K562 (cell line): ENCODE results near the gene MYO5C. TPM values are rescaled to one million over a fixed set of nuclear protein-coding genes. Genes with fewer than 3 reads are reported as not detected.
"Not testable (repeated sequence)": the region's sequence is repeated elsewhere in the genome, so short reads cannot be mapped to it uniquely, and the experiment has no call there.

Experiments used
- ATAC-seq: fragments of 200-7000 bp; cut with Tn5 transposase; 3 replicates; pipeline ENCODE4 v1.9.1; 2020; ENCODE audit warnings: moderate library complexity
- BruUV-seq: library from RNA; stranded (reverse); fragments of 400-500 nt; replicated peaks from 2 replicates; lab custom pipeline; 2021; lab: Mats Ljungman, UMichigan
- CTCF ChIA-PET: fragments of 300-600 bp; formaldehyde crosslinking; extraction: SDS; loops from one replicate; lab custom pipeline; 2021; ENCODE audit warnings: low intra/inter-chr PET ratio; lab: Yijun Ruan, JAX
- POLR2A ChIA-PET: fragments of 300-600, 350-650 bp; sonication (Branson Sonifier 250); formaldehyde crosslinking; extraction: SDS; loops from one replicate; lab custom pipeline; 2021; ENCODE audit warnings: antibody characterized with exemption, inconsistent platforms; lab: Yijun Ruan, JAX
- DNase-seq, 4 experiments: peaks; one replicate each; pipeline versions ENCODE4 v3.0.0 to v3.0.0-alpha.2; 2011 to 2018; ENCODE audit warnings: low spot score in 3 of 4, mixed read lengths in 3 of 4; ENCODE audit errors: extremely low read depth in 1 of 4
- FAIRE-seq: peaks from 2 replicates; lab custom pipeline; 2011; peaks lifted over from hg19 to GRCh38; lab: Jason Lieb, UNC
- H2AFZ ChIP-seq: 2 replicates; pipeline ENCODE4 v1.6.0; 2011; ENCODE audit warnings: low read depth, low read length, control low read depth, inconsistent platforms
- H3K27ac ChIP-seq: fragments of 200-600 bp; 3 replicates; pipeline ENCODE4 v1.8.0; 2011; ENCODE audit warnings: low read depth, mild to moderate bottlenecking, control low read depth, inconsistent platforms, low read length, moderate library complexity, mixed read lengths; ENCODE audit errors: extremely low read depth
- H3K27me3 ChIP-seq, 2 experiments: fragments of 300-600 bp in 1 of 2; 2 replicates in 1 of 2; 3 replicates in 1 of 2; pipeline versions ENCODE4 v1.6.0 to v1.8.0; 2011; ENCODE audit warnings: inconsistent platforms in 2 of 2, low read length in 2 of 2, mild to moderate bottlenecking in 1 of 2, mixed read lengths in 1 of 2, moderate library complexity in 1 of 2; ENCODE audit not compliant: control insufficient read depth in 2 of 2, insufficient read depth in 2 of 2
- H3K36me3 ChIP-seq: fragments of 300-600 bp; 3 replicates; pipeline ENCODE4 v1.8.0; 2011; ENCODE audit warnings: mild to moderate bottlenecking, low read length, inconsistent platforms; ENCODE audit not compliant: control insufficient read depth, insufficient read depth
- H3K4me1 ChIP-seq, 2 experiments: fragments of 200-600 bp in 1 of 2; replicated peaks in 1 of 2; 2 replicates in 1 of 2; 3 replicates in 1 of 2; pipeline versions ENCODE4 v1.5.1 to v1.8.0; 2011; ENCODE audit warnings: inconsistent platforms in 2 of 2, low read length in 2 of 2, mild to moderate bottlenecking in 1 of 2, mixed read lengths in 1 of 2, moderate library complexity in 1 of 2; ENCODE audit not compliant: control insufficient read depth in 2 of 2, insufficient read depth in 2 of 2
- H3K4me2 ChIP-seq: 2 replicates; pipeline ENCODE4 v1.6.1; 2011; ENCODE audit warnings: low read length, control low read depth, inconsistent platforms, mixed read lengths; ENCODE audit not compliant: insufficient read depth
- H3K4me3 ChIP-seq: fragments of 200-600 bp; sonication (generic), shearing (Covaris generic); 2 replicates; pipeline ENCODE4 v1.5.1; 2016; ENCODE audit warnings: control low read depth, inconsistent platforms
- H3K79me2 ChIP-seq: fragments of 200-600 bp; 3 replicates; pipeline ENCODE4 v1.8.0; 2011; ENCODE audit warnings: low read length, inconsistent platforms; ENCODE audit not compliant: control insufficient read depth, insufficient read depth
- H3K9ac ChIP-seq, 2 experiments: 2 replicates each; pipeline versions ENCODE4 v1.6.0 to v1.6.1; 2011; ENCODE audit warnings: low read depth in 2 of 2, low read length in 2 of 2, control low read depth in 1 of 2, inconsistent platforms in 1 of 2, mild to moderate bottlenecking in 1 of 2, mixed read lengths in 1 of 2; ENCODE audit not compliant: insufficient read depth in 1 of 2
- H3K9me1 ChIP-seq: one replicate; pipeline ENCODE4 v1.6.0; 2011; ENCODE audit warnings: inconsistent platforms, mild to moderate bottlenecking, low read length, moderate library complexity; ENCODE audit not compliant: control insufficient read depth, insufficient read depth
- H3K9me3 ChIP-seq: replicated peaks from 2 replicates; pipeline ENCODE4 v1.5.1; 2011; ENCODE audit warnings: low read depth, low read length, inconsistent platforms; ENCODE audit not compliant: control insufficient read depth, insufficient read depth
- H4K20me1 ChIP-seq: replicated peaks from 2 replicates; pipeline ENCODE4 v1.6.1; 2011; ENCODE audit warnings: low read length, inconsistent platforms, mixed read lengths; ENCODE audit not compliant: control insufficient read depth, insufficient read depth
- ARNT ChIP-seq, 2 experiments: fragments of 450-650 bp; IDR thresholded peaks; 2 replicates each; pipeline ENCODE4 v1.6.1; 2016; ENCODE audit warnings: mild to moderate bottlenecking in 1 of 2
- CEBPB ChIP-seq: fragments of 450-650 bp; IDR thresholded peaks from 2 replicates; pipeline ENCODE4 v1.6.1; 2016; ENCODE audit warnings: missing genetic modification characterization, missing compliant biosample characterization
- DACH1 ChIP-seq: fragments of 450-650 bp; IDR thresholded peaks from 2 replicates; pipeline ENCODE4 v1.6.1; 2018; ENCODE audit not compliant: partially characterized antibody
- EZH2 ChIP-seq: IDR thresholded peaks from 2 replicates; pipeline ENCODE4 v1.6.1; 2012; ENCODE audit warnings: low read depth, mild to moderate bottlenecking, inconsistent platforms, low read length, borderline replicate concordance
- KDM2B ChIP-seq: fragments of 250-450 bp; sonication (Bioruptor Pico); IDR thresholded peaks from 2 replicates; pipeline ENCODE4 v1.8.0; 2021; ENCODE audit warnings: mild to moderate bottlenecking, moderate library complexity
- KHSRP ChIP-seq: fragments of 450-650 bp; IDR thresholded peaks from 2 replicates; pipeline ENCODE4 v1.6.1; 2017
- L3MBTL2 ChIP-seq: fragments of 450-650 bp; IDR thresholded peaks from 2 replicates; pipeline ENCODE4 v1.6.1; 2016; ENCODE audit warnings: mild to moderate bottlenecking, moderate library complexity
- MYBL2 ChIP-seq, 2 experiments: fragments of 450-650 bp in 1 of 2; sonication (generic) in 1 of 2; formaldehyde crosslinking in 1 of 2; IDR thresholded peaks; 2 replicates each; pipeline versions ENCODE4 v1.6.1 to v1.8.1; 2017 to 2022; ENCODE audit warnings: borderline replicate concordance in 1 of 2, inconsistent platforms in 1 of 2, low read depth in 1 of 2, mild to moderate bottlenecking in 1 of 2, missing genetic modification reagents in 1 of 2, moderate library complexity in 1 of 2
- PHF21A ChIP-seq: fragments of 450-650 bp; IDR thresholded peaks from 2 replicates; pipeline ENCODE4 v1.6.1; 2017; ENCODE audit warnings: low read depth, borderline replicate concordance
- POLR3A ChIP-seq: IDR thresholded peaks from 2 replicates; pipeline ENCODE4 v1.6.1; 2011; ENCODE audit warnings: borderline replicate concordance, mild to moderate bottlenecking, moderate library complexity; ENCODE audit not compliant: insufficient read length, insufficient read depth; ENCODE audit errors: extremely low read depth
- PPARD ChIP-seq: fragments of 250-450 bp; sonication (Bioruptor Pico); IDR thresholded peaks from 2 replicates; pipeline ENCODE4 v1.8.0; 2022; ENCODE audit warnings: inconsistent platforms, mild to moderate bottlenecking, moderate library complexity
- RBFOX2 ChIP-seq: fragments of 200-400 bp; formaldehyde crosslinking; IDR thresholded peaks from 2 replicates; pipeline ENCODE4 v1.6.1; 2017; ENCODE audit warnings: low read depth, mild to moderate bottlenecking, low read length, moderate library complexity
- SAP30 ChIP-seq: fragments of 200-600 bp; sonication (generic); IDR thresholded peaks from 2 replicates; pipeline ENCODE4 v1.6.1; 2012; ENCODE audit warnings: borderline replicate concordance, low read depth, mild to moderate bottlenecking, moderate library complexity, low read length, control low read depth, inconsistent platforms; ENCODE audit not compliant: insufficient read depth, poor library complexity, severe bottlenecking
- THRAP3 ChIP-seq: fragments of 450-650 bp; IDR thresholded peaks from 2 replicates; pipeline ENCODE4 v1.6.1; 2016; ENCODE audit warnings: mild to moderate bottlenecking, inconsistent platforms, borderline replicate concordance
- ZKSCAN8 ChIP-seq: fragments of 200-800 bp; sonication (Bioruptor generic); IDR thresholded peaks from 2 replicates; pipeline ENCODE4 v1.6.1; 2016; ENCODE audit warnings: missing genetic modification characterization, missing compliant biosample characterization
- WGBS: fragments of 100-300 bp; shearing (Covaris generic); methylation state at CpG from one replicate; pipeline ENCODE4 v1.1.6; 2016; ENCODE audit warnings: low coverage, mixed read lengths; ENCODE audit not compliant: insufficient coverage; ENCODE audit errors: missing lambda C conversion rate; 5-methylcytosine and 5-hydroxymethylcytosine counted together
- in situ Hi-C: fragments of 300-500 bp; cut with MboI; formaldehyde crosslinking; loops from 4 replicates; pipeline ENCODE4 v1.15.0; 2018; ENCODE audit warnings: inconsistent platforms, mixed read lengths
- intact Hi-C: fragments of 100-400 bp; cut with micrococcal nuclease; formaldehyde crosslinking; loops from 2 replicates; pipeline ENCODE4 v1.14.2; 2022
- polyA plus RNA-seq, 8 experiments: library from polyadenylated mRNA; depleted of rRNA in 4 of 8; stranded (reverse) in 5 of 8; unstranded in 3 of 8; fragments of >200 nt; fragmentation: Nextera tagmentation in 2 of 8; fragmentation: Illumina TruSeq in 1 of 8; extraction: Ambion mirVana in 2 of 8; extraction: Trizol in 1 of 8; gene quantifications; 2 replicates each; pipeline versions ENCODE4 v1.2.1 to v1.2.3, GENCODE V29; 2011 to 2014; ENCODE audit warnings: inconsistent platforms in 1 of 8, missing spikeins in 1 of 8
- total RNA-seq, 7 experiments: library from RNA; depleted of rRNA in 6 of 7; stranded (reverse); fragments of >200 nt in 6 of 7; fragmentation: Illumina TruSeq in 2 of 7; extraction: Trizol in 2 of 7; gene quantifications; 2 replicates each; pipeline versions ENCODE4 v1.2.1 to v1.2.3, GENCODE V29; 2011 to 2021; ENCODE audit warnings: low replicate concordance in 1 of 7
- TF ChIP-seq, protein P1 (sequence below): fragments of 450-650 bp; formaldehyde crosslinking; IDR thresholded peaks from 2 replicates; pipeline ENCODE4 v1.4.0; 2022; ENCODE audit warnings: mild to moderate bottlenecking, moderate library complexity

Gene MYO5C
- total and polyA plus RNA-seq, 9 of the 15 experiments (the other 6 are each of a cell fraction or from before 2014, with no cell fraction given) = 0.01 to 0.24 TPM; not detected in 7

DNA sequence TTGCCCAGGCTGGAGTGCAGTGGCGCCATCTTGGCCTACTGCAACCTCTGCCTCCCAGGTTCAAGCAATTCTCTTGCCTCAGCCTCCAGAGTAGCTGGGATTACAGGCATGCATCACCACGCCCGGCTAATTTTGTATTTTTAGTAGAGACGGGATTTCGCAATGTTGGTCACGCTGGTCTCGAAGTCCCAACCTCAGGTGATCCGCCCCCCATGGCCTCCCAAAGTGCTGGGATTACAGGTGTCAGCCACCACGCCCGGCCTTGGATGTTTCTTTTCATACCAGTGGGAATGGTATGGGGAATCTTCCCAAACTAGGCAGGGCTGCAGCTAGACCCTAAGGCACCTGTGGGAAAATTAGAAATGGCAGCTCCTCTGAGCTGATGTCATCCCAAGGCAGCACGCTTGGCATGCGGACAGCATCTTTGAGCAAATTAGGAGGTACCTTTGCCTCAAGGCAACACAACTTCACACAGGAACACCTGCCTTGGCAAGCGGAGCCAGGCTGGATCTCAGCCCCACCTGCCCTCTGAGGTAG, 56.5 kb downstream of the MYO5C start:
- H3K27ac ChIP-seq, H4K20me1 ChIP-seq, H3K4me2 ChIP-seq, CTCF ChIA-PET, H3K9me3 ChIP-seq, H3K36me3 ChIP-seq, DNase-seq, in situ Hi-C loops, H3K4me3 ChIP-seq, H3K9me1 ChIP-seq, ATAC-seq, FAIRE-seq, H2AFZ ChIP-seq, H3K9ac ChIP-seq, H3K79me2 ChIP-seq, intact Hi-C loops, BruUV-seq, H3K4me1 ChIP-seq: not testable (repeated sequence)
- H3K27me3 ChIP-seq = peaks cover 38 to 66% of the 10 kb centered on the region in 2 experiments
- 5% methylated on average over 13 of the region's 13 CpGs for WGBS
- POLR2A ChIA-PET = interaction anchor here (0.8 kb wide), 1 partner anchor 17 kb away, joined by 3 read pairs; no protein-coding TSS in a partner anchor
- TF ChIP-seq EZH2 (0 out of 2 replicates have a peak, but pooled peaks have one; percentile 45), CEBPB (peak; percentile 64)

DNA sequence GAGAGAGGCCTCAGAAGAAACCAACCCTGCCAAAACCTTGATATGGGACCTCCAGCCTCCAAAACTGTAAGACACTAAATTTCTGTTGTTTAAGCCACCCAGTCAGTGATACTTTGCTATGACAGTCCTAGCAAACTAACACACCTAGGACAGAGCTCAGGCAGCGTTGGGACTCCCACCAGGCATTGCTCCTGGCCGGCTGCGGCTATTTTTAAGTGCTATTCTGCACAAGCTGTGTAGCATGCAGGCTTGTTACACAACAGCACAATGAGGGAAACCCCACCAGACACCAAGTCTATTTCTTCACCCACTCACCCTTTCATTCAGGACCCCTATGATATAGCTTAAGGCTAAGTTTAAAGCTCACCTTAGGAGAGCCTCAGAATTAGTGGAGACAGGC, 57.5 kb downstream of the MYO5C start:
- no peak for FAIRE-seq
- CTCF ChIA-PET = no interaction called here
- WGBS = 0% methylated on average over 3 of the region's 3 CpGs

More for the DNA sequence above, 57.5 kb downstream of the MYO5C start:
- POLR2A ChIA-PET = no interaction called here
- Histone ChIP-seq H3K27ac (no peak overlapping the region), H3K4me3 (no peak overlapping the region), H3K4me1 (no peaks in the 10 kb centered on the region), H3K4me2 (no peak overlapping the region), H4K20me1 (peaks cover 4% of the 10 kb centered on the region; the same call in 1 of the 2 replicates), H3K27me3 (peaks cover 41 to 61% of the 10 kb centered on the region in 2 experiments), H3K9me1 (no peaks in the 10 kb centered on the region), H3K79me2 (no peaks in the 10 kb centered on the region), H3K9ac (no peak overlapping the region), H2AFZ (no peak overlapping the region), H3K9me3 (no peaks in the 10 kb centered on the region), H3K36me3 (no peaks in the 10 kb centered on the region)
- DNase-seq = no peak
- no peak for ATAC-seq
- in situ Hi-C loops = no loop called here
- TF ChIP-seq POLR3A (no peak), MYBL2 (IDR thresholded peaks at IDR 0.05; ENCODE audit: low read depth) (no peak), MYBL2 (CRISPR knock-in tag; IDR thresholded peaks at IDR 0.05; ENCODE audit: borderline replicate concordance) (no peak), KHSRP (no peak), SAP30 (no peak), THRAP3 (no peak), DACH1 (no peak), PHF21A (no peak), ZKSCAN8 (CRISPR knock-in tag) (no peak), KDM2B (CRISPR knock-in tag) (no peak), PPARD (CRISPR knock-in tag) (no peak), RBFOX2 (no peak), ARNT (IDR thresholded peaks at IDR 0.05) (no peak), L3MBTL2 (no peak)
- TF ChIP-seq, protein P1, sequence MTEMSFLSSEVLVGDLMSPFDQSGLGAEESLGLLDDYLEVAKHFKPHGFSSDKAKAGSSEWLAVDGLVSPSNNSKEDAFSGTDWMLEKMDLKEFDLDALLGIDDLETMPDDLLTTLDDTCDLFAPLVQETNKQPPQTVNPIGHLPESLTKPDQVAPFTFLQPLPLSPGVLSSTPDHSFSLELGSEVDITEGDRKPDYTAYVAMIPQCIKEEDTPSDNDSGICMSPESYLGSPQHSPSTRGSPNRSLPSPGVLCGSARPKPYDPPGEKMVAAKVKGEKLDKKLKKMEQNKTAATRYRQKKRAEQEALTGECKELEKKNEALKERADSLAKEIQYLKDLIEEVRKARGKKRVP (CRISPR knock-in tag) = no peak
- intact Hi-C loops = no loop called here
- BruUV-seq = no TSS peak
